SHP77 (cell line): ENCODE data around the gene RFC5.
A peak's percentile ranks its signal among the peaks of the same experiment; 100 is the strongest.

Source experiments
- DNase-seq, 2 experiments: peaks; one replicate each; lab custom pipeline; 2025; lab: John Stamatoyannopoulos, UW

RFC5 gene

GRCh38 chr12:118050972-118051910 is 34.7 kb downstream of the RFC5 start:
- DNase-seq = no peak

- DNase-seq = no peak
Measured at GRCh38 chr12:118052324-118053070, 36.0 kb downstream of the RFC5 start.

- no peak for DNase-seq
Measured at GRCh38 chr12:118053071-118053985, 36.8 kb downstream of the RFC5 start.

GRCh38 chr12:118055144-118055557 is 38.6 kb downstream of the RFC5 start:
- DNase-seq = peak; percentile 66 to 77

GRCh38 chr12:118055865-118056773 is 39.6 kb downstream of the RFC5 start:
- DNase-seq = peak; percentile 49 to 72

- DNase-seq = no peak
Measured at GRCh38 chr12:118058227-118058626, 41.7 kb downstream of the RFC5 start.

- no peak for DNase-seq
Measured at GRCh38 chr12:118058881-118059280, 42.4 kb downstream of the RFC5 start.

GRCh38 chr12:118059341-118060191 is 43.1 kb downstream of the RFC5 start:
- no peak for DNase-seq

- peak in 1 of 2 experiments; percentile 50 for DNase-seq
Measured at GRCh38 chr12:118060301-118061010, 44.0 kb downstream of the RFC5 start.

- peak in 1 of 2 experiments; percentile 50 for DNase-seq
Measured at GRCh38 chr12:118061011-118061872, 44.7 kb downstream of the RFC5 start, which contains the start of gene WSB2. WSB2 (minus strand) TSS chr12:118061179; CDS start chr12:118061048, 131 bp downstream.

- no peak for DNase-seq
Measured at GRCh38 chr12:118061873-118062843, 45.7 kb downstream of the RFC5 start.

- DNase-seq = no peak
Measured at GRCh38 chr12:118063576-118064391, 47.3 kb downstream of the RFC5 start.

- no peak for DNase-seq
Measured at GRCh38 chr12:118064608-118065007, 48.1 kb downstream of the RFC5 start.

- no peak for DNase-seq
Measured at GRCh38 chr12:118065380-118065779, 48.9 kb downstream of the RFC5 start.

GRCh38 chr12:118068445-118068844 is 51.9 kb downstream of the RFC5 start:
- DNase-seq = no peak

- no peak for DNase-seq
Measured at GRCh38 chr12:118070650-118071049, 54.1 kb downstream of the RFC5 start.
